Measurements from ENCODE around the gene DCUN1D1. TPM values are rescaled to one million over a fixed set of nuclear protein-coding genes. Genes with fewer than 3 reads are reported as not detected.

Gene DCUN1D1
- total RNA-seq, 1 donor from 2014 or later = 31.2 TPM

GRCh38 chr3:182954553-182955235, 25.6 kb downstream of the DCUN1D1 start:
- no peak overlapping the region for H3K27ac Mint-ChIP-seq (ENCODE audit: unreplicated experiment)
- DNase-seq = no peak
- no peak overlapping the region for H3K4me3 Mint-ChIP-seq (ENCODE audit: unreplicated experiment)
- H3K9me3 Mint-ChIP-seq (ENCODE audit: unreplicated experiment) = peaks cover 2% of the 10 kb centered on the region
- H3K36me3 Mint-ChIP-seq (ENCODE audit: unreplicated experiment) = no peaks in the 10 kb centered on the region
- TF ChIP-seq CTCF (IDR thresholded peaks at IDR 0.05; ENCODE audit: partially characterized antibody, unreplicated experiment) = no peak
- peaks cover 2% of the 10 kb centered on the region for H3K4me1 Mint-ChIP-seq (ENCODE audit: low read depth, unreplicated experiment)
- H3K27me3 Mint-ChIP-seq (ENCODE audit: unreplicated experiment) = peaks cover 2% of the 10 kb centered on the region

- Mint-ChIP-seq H3K4me3 (ENCODE audit: unreplicated experiment) (no peak overlapping the region), H3K27me3 (ENCODE audit: unreplicated experiment) (no peaks in the 10 kb centered on the region), H3K36me3 (ENCODE audit: unreplicated experiment) (no peaks in the 10 kb centered on the region), H3K9me3 (ENCODE audit: unreplicated experiment) (peaks cover 2% of the 10 kb centered on the region), H3K4me1 (ENCODE audit: low read depth, unreplicated experiment) (no peaks in the 10 kb centered on the region), H3K27ac (ENCODE audit: unreplicated experiment) (no peak overlapping the region)
- DNase-seq = no peak
- TF ChIP-seq CTCF (IDR thresholded peaks at IDR 0.05; ENCODE audit: partially characterized antibody, unreplicated experiment) = no peak
Measured at GRCh38 chr3:182949688-182950087, 30.6 kb downstream of the DCUN1D1 start.

GRCh38 chr3:182948305-182948704, 32.0 kb downstream of the DCUN1D1 start:
- no peak for DNase-seq
- TF ChIP-seq CTCF (IDR thresholded peaks at IDR 0.05; ENCODE audit: partially characterized antibody, unreplicated experiment) = no peak
- Mint-ChIP-seq H3K4me3 (ENCODE audit: unreplicated experiment) (no peak overlapping the region), H3K27ac (ENCODE audit: unreplicated experiment) (no peak overlapping the region), H3K36me3 (ENCODE audit: unreplicated experiment) (no peaks in the 10 kb centered on the region), H3K9me3 (ENCODE audit: unreplicated experiment) (peaks cover 2% of the 10 kb centered on the region), H3K4me1 (ENCODE audit: low read depth, unreplicated experiment) (no peaks in the 10 kb centered on the region), H3K27me3 (ENCODE audit: unreplicated experiment) (no peaks in the 10 kb centered on the region)

- no peak for DNase-seq
- Mint-ChIP-seq H3K27me3 (ENCODE audit: unreplicated experiment) (no peaks in the 10 kb centered on the region), H3K36me3 (ENCODE audit: unreplicated experiment) (no peaks in the 10 kb centered on the region), H3K27ac (ENCODE audit: unreplicated experiment) (no peak overlapping the region), H3K4me3 (ENCODE audit: unreplicated experiment) (no peak overlapping the region), H3K9me3 (ENCODE audit: unreplicated experiment) (peaks cover 2% of the 10 kb centered on the region), H3K4me1 (ENCODE audit: low read depth, unreplicated experiment) (no peaks in the 10 kb centered on the region)
- no peak for TF ChIP-seq CTCF (IDR thresholded peaks at IDR 0.05; ENCODE audit: partially characterized antibody, unreplicated experiment)
Measured at GRCh38 chr3:182947888-182948287, 32.5 kb downstream of the DCUN1D1 start.

GRCh38 chr3:182941719-182942118, 38.6 kb downstream of the DCUN1D1 start:
- no peak for TF ChIP-seq CTCF (IDR thresholded peaks at IDR 0.05; ENCODE audit: partially characterized antibody, unreplicated experiment)
- Mint-ChIP-seq H3K27ac (ENCODE audit: unreplicated experiment) (no peak overlapping the region), H3K4me3 (ENCODE audit: unreplicated experiment) (no peak overlapping the region), H3K36me3 (ENCODE audit: unreplicated experiment) (no peaks in the 10 kb centered on the region), H3K9me3 (ENCODE audit: unreplicated experiment) (no peaks in the 10 kb centered on the region), H3K4me1 (ENCODE audit: low read depth, unreplicated experiment) (no peaks in the 10 kb centered on the region), H3K27me3 (ENCODE audit: unreplicated experiment) (no peaks in the 10 kb centered on the region)
- no peak for DNase-seq

Measured in glutamatergic neuron (in vitro differentiated cells).